NCI-H187 treated with DMSO at 0.1 percent for 48 hours (cell line): Measurements from ENCODE around the gene NAV2.

Experiments
- DNase-seq: peaks from one replicate; lab custom pipeline; 2025; lab: John Stamatoyannopoulos, UW

NAV2 gene

DNA sequence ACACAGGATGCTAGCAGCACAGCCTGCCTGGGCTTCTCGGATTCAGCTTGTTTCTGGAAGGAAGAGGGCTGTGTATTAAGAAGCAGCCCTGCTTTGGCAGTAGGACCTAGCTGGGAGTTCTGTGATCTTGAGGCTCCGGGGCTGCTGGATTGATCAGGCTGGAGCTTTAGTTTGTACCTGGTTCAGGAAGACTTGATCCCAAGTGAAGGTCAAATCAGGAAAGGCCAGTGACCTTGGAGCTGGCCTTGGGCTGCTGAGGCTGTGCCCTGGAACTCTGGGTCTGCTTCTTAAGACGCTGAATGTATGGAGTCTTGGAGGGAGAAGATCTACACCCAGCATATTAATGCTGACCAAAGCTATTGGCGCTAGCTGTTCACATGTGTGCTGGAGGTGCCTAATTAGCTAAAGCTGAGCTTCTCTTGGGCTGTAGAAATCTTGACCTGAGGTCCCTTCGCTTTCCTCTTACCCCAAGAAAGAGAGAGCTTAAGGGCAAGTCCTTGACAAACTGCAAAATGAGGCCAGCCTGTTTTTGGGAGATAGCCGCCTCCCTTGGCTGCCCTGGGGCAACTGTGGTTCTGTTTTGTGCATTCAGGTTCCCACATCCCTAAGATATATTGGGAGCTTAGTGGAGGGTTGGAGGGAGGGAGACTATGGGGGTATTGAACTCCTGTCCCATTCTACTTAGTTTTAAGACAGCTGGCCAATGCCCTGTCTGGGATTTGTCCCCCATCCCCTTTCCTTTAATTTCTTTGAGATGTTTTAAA is 311.7 kb downstream of the NAV2 start:
- no peak for DNase-seq

DNA sequence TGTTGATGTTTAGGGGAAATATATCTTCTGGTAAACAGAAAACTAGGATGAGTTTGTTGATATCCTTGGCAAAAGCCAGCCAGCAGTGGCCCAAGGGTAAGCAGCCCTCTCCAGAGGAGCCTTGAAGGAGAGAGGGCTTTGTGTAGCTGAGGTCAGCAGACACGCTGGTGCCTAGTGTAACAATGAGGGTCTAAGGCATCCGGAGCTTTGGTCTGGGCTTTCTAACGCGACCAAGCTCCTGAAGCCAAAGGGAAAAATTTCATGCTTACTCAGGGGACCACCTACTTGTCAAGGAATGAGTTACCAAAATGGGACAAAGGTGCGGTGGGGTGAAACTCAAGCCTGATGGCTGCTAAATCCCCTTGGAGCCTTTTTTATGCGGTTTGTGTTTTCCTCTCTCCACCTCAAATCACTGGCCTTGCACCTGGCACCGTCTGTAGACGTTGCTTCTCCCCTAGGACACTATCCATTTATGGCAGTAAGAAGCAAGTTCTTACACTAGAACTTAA is 312.7 kb downstream of the NAV2 start:
- no peak for DNase-seq

DNA sequence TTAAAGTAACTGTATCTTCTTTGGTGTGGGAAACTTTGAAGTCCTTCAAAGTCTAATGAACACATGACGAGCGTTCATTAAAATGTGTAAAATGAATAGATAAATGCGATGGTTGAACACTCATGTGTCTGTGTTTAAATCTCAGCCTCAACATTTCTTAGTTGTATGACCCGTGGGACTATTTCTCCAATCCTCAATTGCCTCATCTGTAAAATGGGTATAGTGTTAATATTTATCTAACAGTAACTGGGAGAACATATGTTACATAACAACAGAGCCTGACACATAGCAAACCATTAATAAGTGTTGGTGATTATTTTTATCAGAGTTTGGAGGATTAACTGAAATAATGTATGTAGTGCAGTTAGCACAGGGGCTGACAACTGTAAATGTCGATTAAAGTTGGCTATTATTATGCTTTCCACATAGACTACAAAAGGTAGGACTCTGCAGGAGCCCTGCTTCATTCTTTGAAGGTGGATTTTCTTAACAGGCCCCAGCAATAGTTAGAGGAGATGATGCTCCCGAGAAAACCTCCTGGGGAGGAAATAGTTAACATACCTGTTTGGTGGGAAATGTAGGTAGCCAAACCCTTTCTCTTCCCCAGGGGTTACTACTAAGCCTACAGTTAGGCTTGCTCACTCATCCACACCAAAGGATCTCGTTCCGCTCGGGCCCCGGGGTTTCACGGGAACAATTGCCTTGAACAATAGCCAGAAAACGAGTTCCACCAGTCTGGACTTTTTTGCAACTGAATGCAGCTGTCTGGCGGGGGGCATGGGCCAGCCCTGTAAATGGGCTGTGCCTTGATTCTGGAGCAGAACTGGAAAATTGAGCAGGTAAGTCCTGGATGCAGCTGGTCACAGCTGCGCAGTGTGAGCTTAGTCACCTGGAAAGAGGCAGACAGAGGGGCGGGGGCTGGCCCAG is 314.3 kb downstream of the NAV2 start:
- DNase-seq = no peak

DNA sequence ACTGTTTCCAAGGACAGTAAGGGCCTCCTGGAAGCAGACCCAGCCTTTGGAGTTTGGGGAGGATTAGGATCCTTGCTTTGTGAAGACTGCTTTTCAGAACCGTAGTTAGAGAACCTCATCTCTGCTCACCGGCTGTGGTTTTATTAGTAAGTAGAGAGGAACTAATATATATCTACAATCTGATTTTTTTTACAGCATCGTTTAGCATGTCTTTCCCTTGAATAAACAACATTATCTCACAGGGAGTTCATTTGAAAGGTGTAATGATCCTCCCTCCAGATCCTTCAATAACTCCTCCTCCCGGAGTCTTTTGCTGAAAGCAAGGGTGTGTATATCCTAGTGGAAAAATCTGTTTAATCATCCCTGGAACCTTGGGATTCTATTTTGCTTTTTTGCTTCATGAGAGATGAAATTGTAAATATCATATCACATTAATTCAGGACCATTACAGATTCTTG is 314.9 kb downstream of the NAV2 start:
- no peak for DNase-seq

DNA sequence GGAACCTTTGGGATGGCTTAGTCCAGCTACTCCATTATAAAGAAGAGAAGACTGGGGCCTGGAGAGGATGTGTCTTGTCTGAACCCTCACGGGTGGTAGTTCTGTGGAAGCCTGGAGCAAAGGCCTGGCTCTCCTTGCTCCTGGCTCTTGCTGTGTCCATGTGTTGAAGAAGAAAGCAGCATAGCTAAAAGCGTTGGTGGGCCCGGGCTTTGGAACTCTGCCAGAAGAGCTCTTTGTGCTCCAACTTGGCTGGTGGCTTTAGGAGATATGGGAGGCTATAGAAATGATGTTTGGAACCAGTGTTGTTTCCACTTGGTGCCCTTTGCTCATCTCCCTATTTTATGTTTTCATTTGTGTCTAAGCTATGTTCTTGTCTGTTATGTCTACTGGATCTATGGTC is 316.6 kb downstream of the NAV2 start:
- DNase-seq = no peak

DNA sequence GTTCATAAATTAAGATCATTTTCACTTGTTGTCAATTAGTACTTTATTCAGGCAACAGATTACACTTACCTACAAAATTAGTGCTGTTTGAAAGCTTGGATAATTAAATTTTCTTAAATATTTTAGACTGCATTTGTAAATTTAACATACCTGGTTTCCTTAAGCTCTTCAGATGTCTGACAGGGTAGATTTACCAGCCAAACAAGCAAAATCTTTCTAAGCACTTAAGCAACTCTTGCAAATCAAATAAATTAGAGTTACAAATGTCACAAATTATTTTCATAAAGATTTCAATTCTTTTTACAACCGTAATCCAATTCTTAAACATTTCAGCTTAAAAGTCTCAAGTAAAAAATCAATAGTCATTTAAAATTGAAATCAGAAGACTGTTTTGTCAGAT is 317.8 kb downstream of the NAV2 start:
- no peak for DNase-seq

DNA sequence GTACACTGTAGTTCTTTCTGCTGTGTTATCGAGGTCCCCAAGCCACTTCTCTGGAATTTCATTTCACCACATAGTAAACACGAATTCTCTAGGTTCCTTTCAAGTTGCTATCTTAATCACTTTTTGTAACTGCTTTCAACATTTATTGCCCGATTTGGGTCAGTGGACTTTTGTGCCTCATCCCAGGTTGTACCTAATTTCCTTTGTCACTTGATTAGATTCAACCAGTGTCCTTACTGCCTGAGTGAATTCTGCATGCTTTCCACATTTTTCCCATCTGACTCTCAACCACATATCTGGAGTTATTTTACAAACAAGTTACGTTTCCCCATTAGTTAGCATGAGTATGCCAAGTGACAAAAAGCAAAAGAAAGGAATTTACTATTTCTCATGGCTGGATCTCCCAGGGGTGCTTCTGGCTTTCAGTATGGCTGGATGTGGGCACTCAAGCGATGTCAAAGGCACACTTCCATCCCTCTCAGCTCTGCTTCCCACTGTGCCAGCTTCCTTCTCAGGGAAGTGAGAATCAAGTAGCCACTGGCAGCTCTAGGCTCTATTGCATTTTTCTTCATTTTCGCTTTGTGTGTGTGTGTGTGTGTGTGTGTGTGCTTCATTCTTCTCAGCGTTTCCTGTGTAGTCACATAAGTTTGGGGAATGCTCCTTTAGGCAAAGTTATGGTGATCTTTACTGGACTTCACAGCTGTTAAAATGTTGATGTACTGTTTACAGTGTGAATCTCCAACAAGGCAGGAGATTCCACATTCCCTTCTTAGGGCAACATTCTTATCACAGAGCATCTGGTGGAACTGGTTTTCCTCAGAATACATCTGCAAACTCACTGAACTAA is 318.7 kb downstream of the NAV2 start:
- DNase-seq = no peak

DNA sequence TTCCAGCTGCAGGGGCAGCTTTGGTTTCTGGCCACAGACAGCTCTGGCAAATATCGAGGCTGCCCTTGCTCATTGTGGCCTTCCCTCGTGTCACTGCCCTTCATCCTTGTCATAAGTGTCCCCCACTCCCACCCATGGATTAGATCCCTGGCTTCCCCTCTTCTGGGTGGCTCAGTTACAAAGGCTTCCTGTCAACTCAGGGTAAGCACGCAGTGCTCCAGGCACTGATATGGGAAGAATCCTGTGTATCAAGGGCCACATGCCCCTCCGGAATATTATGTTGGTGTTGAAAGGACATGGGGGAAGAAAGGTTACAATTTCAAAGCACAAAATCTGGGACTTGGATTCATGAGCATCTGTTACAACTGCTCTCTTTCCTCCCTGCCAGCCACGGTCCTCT is 319.5 kb downstream of the NAV2 start:
- DNase-seq = no peak

DNA sequence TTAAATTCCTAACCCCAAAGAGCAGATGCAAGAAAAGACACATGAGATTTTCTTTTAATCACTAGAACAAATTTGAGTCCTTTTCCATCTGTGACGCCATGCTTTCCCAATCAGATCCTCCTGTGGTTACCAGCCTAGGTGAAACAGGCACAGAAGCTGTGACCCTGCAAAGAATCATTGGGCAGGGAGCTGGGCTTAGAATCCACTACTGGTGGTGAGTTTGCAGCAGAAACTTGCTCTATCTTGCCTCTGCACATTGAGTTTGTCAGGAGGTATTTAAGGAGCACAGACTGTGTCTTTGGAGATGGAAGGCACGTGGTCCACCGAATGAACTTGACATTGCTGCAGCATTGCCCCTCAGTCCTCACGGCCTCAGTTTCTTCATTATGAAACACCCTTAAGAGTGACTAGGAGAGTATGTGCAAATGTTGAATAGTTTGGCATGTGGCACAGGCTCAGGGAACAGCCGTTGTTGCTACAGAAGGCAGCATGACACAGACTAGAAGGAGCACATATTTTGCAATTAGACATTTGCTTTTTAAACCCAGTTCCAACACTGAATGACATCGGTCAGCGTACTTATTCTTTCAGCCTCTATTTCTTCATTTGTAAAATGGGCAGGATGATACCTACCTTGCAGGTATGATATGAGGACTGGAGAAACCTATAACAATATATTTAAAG is 320.1 kb downstream of the NAV2 start:
- DNase-seq = no peak

DNA sequence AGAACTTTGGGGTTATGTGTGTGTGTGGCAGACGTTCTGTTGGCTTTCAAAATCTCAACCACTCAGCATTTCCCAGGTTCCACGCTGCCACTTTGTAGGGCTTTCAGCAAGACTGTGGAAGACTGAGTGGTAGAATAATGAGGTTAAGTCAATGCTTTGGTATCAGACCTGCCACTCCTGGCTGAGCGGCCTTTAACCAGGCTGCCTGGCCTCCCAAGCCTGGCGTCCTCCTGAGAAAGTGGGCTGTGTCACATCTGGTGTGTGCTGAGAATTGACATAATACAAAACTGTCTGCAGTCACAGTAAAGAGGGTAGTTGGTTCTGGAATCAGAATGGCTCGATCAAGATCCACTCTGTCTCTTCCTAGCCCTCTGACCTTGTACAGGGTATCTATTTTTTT is 321.2 kb downstream of the NAV2 start:
- no peak for DNase-seq

DNA sequence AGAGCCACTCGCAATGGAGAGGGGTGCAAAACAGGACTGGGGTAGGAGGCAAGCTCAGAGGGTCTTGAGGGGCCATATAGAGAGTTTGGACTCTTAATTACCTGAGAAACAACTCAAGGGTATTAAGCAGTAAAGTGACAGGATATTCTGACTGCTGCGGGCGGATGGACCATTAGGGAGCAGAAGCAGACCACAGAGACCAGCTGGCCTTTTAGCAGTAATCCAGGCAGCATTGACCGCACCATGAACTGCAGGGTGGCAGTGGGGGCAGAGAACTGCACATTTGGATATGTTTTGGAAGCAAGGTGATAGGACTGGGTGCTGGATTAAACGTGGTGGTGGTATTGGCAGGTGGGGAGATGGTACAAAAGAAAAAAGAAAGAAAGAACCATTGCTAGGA is 322.3 kb downstream of the NAV2 start:
- DNase-seq = no peak

DNA sequence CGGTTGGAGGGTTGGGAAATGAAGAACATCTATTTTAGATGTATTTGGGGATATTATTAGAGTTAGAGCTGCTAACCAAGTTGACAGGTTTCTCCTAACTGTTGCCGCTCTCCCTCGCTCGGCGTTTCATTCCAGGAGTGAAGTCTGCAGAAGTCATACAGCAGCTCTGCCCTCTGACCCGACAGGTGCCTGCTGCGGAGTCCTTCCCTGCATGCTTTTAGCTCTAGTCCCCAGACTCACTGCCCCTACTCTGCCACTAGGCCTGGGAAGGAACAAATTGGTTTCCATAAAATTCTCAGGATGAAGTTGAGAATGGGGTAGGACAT is 322.7 kb downstream of the NAV2 start:
- DNase-seq = no peak

DNA sequence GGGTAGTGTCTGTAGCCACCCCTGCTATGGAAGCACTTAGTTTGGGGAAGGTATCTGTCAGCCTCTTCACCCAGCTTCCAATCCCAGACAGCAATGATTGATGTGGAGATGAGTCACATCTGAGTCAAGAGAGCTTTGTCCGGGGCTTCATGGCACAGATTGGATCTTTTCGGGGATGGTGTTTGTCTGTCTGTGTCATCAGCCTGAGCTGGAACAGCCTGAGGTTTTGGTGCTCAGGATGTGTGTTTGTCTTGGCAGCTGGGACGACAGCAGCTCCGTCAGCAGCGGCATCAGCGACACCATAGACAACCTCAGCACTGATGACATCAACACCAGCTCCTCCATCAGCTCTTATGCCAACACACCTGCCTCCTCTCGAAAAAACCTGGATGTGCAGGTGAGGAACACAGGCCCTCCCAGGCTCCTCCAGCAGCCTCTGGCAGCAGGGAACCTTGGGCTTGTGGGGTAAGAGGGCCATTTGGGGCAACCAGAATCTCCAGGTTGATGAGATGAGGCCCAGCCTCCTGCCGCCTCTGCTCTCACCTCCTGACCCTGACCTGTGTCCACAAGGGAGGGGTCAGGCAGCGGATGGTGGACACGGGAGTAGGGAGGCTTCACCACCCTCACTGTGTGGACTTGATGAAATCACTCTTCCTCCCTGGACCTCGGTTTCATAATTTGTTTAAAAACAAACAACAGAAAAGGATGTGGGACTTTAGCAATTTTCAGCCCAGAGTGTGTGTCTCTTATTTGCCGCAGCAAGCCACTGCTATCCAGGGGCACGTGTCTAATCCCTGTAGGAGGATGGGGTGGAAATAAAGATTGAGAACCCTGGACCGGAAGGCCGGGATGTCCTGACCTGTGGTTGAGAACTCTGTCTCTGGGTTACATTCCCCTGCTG is 323.3 kb downstream of the NAV2 start:
- peak; percentile 75 for DNase-seq

DNA sequence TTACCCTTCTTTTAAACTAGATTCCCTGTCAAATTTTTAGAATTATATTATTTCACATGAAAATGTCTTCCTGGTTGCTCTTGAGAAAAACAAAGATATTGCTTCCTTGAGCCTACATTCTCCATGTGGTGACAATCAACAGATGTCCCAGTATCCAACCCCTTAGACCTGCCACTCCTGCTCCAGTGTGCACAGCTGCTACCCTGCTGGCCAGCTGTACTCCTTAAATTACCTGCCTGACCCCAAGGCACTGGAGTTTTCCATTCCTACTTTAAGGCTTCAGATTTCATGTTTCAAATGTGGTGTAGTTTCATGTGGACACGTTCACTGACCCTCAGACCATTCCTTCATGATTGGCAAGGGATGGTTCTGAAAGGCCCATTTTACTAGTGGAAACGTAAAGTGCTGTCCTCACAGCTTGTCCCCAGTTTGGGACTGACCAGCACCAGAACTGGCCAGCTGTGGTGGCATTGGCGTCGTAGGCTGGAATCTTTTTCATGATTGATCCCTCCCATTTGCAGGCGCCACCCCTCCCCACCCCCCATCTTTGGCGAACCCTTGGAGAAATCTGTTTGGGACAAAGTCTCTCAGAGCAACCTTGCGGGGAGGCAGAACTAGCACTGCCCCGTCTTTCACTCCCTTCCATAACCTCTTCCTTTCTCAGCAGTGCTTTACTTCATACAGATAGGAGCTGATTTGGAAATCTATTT is 324.1 kb downstream of the NAV2 start:
- no peak for DNase-seq

DNA sequence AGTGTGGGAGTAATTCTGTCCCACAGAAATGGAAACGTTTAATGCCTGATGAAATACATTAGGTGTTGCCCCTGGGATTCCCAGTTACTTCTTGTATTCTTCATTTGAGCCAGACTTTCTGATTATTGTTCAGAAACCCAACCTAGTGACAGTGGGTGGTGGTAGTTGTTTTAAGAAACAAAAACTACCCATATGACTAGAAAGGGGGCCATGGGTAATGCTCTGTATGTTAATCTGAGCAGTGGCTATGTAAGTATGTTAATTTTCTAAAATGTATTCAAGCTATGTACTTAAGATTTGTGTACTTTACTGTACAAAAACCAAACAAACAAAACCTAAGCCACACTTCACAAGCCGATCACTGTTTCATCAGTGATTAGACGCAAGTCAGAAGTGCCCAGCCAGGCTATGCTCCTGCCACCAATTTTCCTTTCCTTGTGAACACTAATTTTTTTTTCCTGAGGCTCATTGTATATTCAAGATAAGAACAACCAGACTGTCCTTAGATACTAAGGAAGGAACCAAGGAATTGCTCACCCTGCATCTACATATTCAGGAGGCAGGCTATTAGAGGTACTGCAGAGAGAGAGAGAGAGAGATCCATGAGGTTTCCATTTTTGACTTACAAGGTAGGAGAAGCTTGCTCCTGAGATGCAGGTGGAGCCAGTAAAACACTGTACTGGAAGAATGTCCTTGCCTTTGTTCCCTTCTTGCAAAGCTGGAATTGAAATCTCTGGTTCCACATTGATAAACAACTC is 324.9 kb downstream of the NAV2 start:
- DNase-seq = no peak

DNA sequence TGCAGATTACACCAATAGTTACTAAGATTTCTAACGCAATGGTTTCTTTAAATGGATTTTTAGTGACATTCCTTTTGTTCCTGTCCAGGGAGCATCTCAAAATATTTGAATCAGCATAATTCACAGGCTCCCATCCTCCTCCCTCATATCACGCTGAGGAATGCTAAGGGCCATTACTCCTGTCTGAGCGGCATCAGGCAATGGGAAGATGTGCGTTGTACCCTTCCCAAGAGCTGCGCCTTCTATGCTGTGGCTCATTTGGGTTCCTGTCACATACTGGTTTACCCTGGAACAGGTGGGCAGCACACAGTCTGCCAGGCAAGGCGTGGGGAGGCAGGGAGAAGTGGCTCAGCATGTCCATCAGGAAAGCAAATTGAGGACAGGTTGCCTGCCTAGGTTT is 325.8 kb downstream of the NAV2 start:
- no peak for DNase-seq

DNA sequence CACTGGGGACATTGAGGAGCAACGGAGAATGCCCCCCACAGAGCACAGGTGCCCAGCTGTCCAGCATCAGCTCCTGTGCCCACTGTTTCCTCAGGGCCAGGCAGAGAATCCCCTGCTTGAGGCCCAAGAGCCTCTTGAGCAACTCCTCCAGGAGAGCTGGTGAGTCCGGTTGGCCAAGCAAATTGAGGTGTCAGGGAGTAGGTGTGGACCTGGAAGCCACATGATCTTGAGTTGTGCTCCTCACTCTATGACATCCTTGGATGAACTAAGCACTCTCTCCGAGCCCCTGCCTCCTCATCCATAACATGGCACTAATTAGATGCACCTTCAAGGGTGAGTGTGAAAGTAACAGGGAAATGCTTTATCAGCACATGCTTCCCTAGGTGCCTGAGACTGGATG is 326.3 kb downstream of the NAV2 start:
- DNase-seq = no peak

DNA sequence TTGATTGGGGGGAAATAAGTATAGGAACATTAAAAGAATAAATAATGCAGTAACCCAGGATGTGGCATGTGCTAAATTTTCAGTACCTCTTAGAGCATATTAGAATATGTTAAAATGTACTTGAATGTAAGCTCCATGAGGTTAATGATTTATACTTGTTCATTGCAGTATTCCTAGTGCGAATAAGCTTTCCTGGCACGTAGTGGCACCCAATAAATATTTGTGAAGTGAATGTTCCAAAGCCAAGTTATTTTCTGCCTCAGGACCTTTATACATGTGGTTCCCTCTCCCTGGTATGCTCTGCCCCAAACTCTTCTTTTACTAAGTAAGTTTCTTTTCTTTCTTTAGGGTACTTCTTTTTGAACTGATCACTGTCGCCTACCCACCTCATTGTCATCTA is 328.9 kb downstream of the NAV2 start:
- DNase-seq = no peak

DNA sequence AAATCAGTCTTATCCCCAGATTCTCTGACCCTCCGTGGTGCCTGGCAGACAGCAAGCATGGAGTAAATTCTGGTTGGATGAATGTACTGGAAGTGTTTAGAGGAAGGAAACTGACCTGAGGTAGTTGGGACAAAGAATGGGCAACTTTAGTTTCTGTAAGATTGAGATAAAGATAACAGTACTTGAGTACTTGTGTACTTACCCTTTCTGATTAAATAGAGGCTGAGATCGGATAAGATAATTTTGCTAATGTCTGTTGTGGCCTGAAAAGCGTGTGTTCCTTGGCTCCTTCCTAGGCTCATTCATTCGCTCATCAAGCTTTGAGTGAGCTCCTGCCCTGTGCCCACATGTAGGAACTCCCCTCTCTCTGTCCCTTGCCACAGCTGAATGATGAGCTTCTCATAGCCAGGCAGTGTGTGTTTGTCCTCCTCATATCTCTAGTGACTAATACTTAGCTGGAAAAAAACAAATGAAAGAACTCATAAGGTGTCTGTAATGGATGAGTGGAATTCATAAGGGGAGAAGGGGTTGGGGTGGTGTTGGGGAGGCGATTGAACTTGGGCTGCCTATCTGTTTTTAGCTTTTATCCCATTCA is 329.5 kb downstream of the NAV2 start:
- no peak for DNase-seq
